ENCODE results near the gene SFXN4.

GRCh38 chr10:119098576-119098975 is 66.9 kb downstream of the SFXN4 start:
- TF ChIP-seq CTCF (conservative IDR thresholded peaks at IDR 0.05) (no peak), EZH2 (IDR thresholded peaks at IDR 0.05; ENCODE audit: low read depth) (no peak)

All from PC-9 (cell line).